GM12874 (cell line): ENCODE results near the gene AKIP1.

Source experiments
- TF ChIP-seq, protein P1 (sequence below): IDR thresholded peaks from 2 replicates; pipeline ENCODE4 v1.5.1; 2011; ENCODE audit warnings: low read depth, mild to moderate bottlenecking, control low read depth, low read length, moderate library complexity; ENCODE audit not compliant: insufficient read depth

AKIP1 gene

DNA sequence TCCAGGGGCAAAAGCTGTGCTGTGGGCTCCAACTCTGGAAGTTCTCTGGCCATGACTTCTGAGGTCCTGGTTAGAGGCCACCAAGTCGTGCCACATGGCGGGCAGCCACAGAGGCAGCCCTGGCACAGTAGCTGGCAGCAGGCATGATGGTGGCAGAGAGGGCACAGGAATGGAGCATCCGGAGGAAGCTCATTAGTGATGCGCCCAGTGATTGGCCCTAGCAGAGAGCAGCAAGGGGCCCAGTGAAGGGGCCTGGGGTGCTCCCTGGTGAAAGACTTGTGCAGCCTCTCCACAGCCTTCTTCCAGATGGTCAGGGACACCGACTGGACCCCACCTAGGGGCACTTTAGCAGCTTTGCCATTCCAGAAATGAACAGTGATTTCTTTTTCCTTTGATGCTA, 14.7 kb downstream of the AKIP1 start:
- TF ChIP-seq, protein P1, sequence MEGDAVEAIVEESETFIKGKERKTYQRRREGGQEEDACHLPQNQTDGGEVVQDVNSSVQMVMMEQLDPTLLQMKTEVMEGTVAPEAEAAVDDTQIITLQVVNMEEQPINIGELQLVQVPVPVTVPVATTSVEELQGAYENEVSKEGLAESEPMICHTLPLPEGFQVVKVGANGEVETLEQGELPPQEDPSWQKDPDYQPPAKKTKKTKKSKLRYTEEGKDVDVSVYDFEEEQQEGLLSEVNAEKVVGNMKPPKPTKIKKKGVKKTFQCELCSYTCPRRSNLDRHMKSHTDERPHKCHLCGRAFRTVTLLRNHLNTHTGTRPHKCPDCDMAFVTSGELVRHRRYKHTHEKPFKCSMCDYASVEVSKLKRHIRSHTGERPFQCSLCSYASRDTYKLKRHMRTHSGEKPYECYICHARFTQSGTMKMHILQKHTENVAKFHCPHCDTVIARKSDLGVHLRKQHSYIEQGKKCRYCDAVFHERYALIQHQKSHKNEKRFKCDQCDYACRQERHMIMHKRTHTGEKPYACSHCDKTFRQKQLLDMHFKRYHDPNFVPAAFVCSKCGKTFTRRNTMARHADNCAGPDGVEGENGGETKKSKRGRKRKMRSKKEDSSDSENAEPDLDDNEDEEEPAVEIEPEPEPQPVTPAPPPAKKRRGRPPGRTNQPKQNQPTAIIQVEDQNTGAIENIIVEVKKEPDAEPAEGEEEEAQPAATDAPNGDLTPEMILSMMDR = no peak

DNA sequence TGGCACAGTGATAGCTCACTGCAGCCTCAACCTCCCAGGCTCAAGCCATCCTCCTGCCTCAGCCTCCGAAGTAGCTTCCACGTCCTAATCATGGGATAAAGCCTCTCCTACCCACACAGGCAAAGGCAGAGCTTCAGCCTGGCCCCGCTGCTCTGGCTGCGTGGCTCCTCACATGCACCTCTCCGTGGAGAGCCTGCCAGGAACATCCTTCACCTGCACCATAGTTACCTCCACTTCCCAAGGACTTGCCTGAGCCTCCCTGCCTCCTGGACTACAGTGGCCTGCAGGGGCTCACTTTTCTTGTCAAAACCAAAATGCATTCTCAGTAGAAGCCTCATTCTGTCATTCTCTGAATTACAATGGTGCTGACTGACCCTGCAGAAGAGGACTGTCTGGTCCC, 15.2 kb downstream of the AKIP1 start:
- TF ChIP-seq, protein P1 = no peak

DNA sequence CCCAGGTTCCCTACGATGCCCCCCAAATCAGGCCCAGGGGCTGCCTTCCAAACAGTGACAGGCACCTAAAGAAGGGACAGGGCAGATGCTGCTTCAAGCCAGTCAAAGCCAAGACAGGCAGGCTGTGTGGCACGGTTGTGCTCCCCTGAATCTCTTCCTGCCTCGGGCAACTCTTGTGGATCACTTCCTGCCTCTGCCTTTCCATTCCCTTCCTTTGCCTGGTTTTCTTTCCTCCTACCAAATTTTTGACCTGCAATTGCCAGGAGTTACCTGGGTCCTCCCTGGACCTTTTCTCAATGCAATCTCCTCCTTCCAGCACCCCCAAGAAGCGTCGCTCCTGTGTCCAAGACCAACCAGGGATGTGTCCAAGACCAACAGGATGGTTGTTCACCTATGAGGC, 16.2 kb downstream of the AKIP1 start:
- TF ChIP-seq, protein P1 = no peak

DNA sequence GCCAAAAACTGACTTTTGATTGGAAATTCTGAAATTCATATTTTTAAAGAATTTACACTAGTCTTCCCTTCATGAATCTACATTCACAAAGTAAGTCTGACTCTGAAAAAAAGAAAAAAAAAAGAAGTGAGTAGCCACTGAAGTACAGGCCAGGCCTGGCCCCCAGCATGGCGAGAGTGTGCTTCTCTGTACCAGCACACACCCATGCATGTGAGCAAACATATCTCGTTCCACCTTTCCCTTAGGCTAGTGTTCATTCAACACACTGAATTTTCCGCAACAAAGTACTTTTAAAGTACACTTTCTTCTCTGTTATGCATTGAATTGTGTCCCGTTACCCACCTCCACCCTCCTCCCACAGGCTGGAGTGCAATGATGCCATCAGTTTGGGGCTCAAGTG, 17.2 kb downstream of the AKIP1 start:
- TF ChIP-seq, protein P1 = no peak

DNA sequence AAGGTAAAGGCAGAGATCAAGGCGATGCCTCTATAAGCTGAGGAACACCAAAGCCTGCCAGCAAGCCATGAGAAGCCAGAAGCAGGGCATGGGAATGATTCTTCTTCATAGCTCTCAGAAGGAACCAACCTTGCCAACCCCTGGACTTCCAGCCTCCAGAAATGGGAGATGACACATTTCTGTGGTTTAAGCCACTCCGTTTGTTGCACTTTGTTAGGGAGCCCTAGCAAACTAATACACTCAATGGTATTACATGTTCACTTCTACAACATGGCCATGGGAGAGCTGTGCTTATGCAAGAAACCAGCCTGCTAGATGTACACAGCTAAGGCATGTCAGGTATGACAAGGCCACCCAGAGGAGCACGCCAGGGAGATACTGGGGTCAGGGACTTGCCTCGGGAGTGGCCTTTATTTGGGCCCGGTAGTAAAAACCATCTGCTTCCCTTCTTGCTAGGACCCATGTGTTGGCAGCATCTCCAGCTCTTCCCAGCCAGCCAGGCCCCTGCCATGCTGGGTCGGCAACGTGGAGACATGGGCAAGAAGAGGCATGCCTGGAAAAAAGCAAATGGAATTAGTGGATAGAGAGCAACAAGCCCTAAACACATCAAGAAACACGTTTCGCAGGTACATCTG, 18.1 kb downstream of the AKIP1 start:
- TF ChIP-seq, protein P1 = no peak

DNA sequence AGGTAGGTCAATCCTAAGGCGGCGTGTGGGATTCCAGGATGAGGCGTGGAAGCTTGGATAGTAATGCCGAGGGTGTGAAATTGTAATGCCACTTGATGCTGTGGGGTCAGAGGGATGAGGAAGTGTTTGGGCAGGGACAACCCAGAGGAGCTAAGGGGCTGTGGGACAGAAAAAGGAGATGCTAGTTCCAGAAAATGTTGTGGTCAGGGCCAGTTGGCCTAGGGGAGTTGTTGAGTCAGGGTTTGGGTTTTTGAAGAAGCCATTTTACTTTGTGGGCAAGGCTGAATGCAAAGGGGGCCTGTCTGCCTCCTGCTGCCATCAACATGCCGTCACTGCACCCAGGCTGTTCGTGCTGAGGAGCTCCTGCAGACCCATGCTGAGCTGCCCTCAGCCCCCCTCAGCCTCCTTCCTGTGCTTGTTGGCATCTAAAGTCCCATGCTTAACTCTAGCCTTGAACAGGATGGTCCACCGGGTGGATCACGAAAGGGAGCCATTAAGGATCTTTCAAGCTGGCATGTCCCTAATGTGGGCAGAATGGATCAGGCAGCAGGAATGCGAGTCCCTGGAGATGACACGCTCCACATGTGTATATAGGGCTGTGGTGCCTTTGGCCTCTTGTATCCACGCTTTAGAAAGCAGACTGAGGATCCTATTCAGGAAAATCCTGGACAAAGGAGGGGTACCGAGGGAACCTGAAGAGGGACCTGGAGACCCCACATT, 19.6 kb downstream of the AKIP1 start:
- TF ChIP-seq, protein P1 = no peak

DNA sequence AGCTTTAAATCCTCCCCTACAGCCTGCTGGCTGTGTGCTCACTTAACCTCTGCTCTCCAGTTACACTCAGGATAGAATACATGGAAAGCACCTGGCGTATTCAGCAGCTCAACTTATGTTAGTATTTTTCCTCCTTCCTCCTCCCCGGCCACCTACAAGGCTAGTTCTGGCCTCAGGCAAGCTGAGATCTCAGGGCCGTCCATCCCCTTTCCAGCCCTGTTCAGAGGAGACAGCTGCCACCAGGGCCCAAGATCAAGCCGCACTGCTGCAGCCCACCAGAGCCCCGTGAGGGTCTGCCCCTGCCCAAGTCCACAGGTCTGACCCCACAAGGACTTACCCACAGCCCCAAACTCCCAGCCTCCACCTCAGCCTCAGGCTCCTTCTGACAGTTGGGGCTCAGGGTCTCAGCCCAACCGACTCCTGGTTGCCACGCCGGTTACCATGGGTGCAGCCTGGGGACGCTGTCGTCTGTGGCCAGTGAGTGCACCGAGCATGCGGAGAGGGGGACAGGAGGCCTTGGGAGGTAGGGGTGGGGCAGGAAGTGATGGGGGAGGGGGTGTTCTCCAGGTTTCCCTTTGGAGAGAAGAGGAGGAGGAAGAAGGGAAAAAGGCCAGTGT, 21.7 kb downstream of the AKIP1 start, which contains the start of gene C11orf16:
C11orf16 (minus strand) TSS at position 384 of the 617 bp plus-strand sequence. CDS start 639 bp downstream, outside the sequence.
- TF ChIP-seq, protein P1 = no peak
